HG03565 (cell line): ENCODE results near the gene ZBTB43.
"Not testable (repeated sequence)": the region's sequence is repeated elsewhere in the genome, so short reads cannot be mapped to it uniquely, and the experiment has no call there.

Source experiments
- ATAC-seq: cut with Tn5 transposase; IDR thresholded peaks from one replicate; pipeline ENCODE4 v1.9.1; 2021; ENCODE audit warnings: mild to moderate bottlenecking, moderate library complexity; ENCODE audit not compliant: unreplicated experiment

ZBTB43 gene

DNA sequence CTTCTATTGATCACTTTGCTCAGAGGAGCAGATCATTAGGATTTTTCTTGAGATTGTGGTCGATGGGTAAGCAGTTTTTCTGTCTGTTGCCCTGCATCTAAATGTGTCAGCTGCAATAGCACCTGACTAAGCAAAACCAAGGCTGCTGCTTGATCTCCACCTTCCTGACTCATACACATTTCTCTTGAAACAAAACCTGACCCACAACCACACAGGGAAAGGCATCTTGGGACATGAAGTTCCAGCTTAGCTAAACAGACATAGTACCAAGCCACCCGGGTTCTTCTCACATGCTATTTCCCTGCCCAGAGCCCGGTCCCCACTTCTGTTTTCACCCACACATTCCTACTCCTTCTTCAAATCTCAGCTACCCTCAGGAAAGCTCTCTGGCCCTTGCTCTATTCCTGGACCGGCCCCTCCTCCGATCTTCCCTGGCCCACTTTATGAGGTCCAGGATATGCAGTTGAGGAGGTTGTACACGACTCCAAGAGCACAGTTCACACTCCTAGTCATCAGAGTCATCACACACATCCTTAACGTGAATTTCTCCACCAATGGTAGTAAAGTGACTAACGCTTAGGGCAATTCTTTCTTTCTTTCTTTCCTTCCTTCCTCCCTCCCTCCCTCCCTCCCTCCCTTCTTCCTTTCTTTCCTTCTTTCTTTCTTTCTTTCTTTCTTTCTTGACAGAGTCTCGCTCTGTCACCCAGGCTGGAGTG, 16.0 kb upstream of the ZBTB43 start:
- no peak for ATAC-seq

DNA sequence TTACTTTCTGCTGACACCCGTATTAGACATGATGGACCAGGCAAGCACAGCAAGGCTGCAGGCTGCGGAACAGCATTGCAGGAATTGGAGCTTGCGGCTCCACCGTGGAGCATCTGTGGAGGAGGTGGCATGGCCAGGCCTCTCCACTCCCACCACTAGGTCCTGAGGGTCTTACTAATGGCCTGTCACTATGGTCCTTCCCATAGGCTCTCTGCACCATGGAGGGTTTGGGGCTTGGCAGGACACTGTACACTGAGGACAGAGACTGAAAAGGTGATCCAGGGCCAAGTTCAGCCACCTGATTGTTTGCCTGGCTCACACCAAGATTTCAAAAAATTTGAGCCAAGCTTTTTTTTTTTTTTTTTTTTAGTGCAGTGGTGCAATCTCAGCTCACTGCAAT, 14.3 kb upstream of the ZBTB43 start:
- ATAC-seq, result no peak

- no peak for ATAC-seq
Measured at GRCh38 chr9:126791406-126792230, 13.2 kb upstream of the ZBTB43 start.

DNA sequence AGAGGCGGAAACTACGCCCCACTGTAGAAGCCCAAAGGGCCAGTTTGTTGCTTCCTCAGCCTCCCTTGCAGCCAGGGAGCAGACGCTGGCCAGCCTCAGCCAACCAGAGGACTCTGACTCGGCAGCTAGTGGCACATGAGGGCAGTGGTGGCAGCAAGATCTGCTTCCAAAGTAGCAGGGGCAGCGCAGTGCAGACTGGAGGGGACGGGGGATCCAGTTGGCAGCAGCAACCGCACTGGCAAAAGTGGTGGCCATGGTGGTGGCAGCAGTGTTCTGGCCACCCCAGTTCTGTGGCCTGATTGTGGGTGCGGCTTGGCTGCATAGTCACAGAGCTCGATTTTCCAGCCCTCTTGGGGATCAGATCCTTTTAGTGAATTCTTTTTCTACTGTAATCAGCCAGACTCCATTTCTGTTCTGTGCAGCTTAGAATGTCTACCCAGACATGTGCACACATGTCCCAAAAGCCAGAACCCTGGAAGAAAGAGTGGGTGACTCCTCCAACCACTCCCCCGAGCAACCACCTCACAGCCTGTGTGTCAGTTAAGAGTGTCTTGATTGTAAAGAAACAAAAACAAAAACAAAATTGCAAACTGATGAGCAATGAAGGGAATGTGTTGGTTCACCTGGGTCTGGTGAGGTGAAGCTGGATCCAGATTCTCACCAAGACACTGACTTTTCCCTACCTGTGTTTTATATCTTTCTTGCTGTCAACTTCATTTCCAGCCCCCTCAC, 11.0 kb upstream of the ZBTB43 start:
- ATAC-seq, result no peak

- no peak for ATAC-seq
Measured at GRCh38 chr9:126794441-126794840, 10.4 kb upstream of the ZBTB43 start.

GRCh38 chr9:126796758-126797157, 8.1 kb upstream of the ZBTB43 start:
- no peak for ATAC-seq

GRCh38 chr9:126797903-126798302, 6.9 kb upstream of the ZBTB43 start:
- no peak for ATAC-seq

DNA sequence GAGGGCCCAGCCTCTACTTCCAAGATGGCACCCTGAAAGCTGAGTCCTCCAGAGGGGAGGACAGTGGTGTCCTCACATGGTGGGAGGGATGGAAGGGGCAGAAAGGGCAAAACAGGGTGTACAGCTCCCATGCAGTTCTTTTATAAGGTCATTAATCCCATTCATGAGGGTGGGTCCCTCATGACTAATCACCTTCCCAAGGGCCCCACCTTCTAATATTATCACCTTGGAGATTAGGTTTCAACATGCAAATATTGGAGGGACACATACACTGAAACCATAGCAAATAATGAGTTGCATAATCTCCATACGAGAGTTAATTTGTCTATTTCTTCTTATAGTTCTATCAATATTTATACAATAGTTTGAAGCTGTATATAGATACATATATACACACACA, 5.8 kb upstream of the ZBTB43 start:
- ATAC-seq, result no peak

GRCh38 chr9:126802318-126803059, 2.4 kb upstream of the ZBTB43 start:
- no peak for ATAC-seq

- no peak for ATAC-seq
Measured at GRCh38 chr9:126804198-126804695, 593 bp upstream of the ZBTB43 start.

GRCh38 chr9:126805554-126806262, 868 bp downstream of the ZBTB43 start:
- peak; percentile 65 for ATAC-seq

GRCh38 chr9:126806336-126806735, 1.5 kb downstream of the ZBTB43 start:
- no peak for ATAC-seq

DNA sequence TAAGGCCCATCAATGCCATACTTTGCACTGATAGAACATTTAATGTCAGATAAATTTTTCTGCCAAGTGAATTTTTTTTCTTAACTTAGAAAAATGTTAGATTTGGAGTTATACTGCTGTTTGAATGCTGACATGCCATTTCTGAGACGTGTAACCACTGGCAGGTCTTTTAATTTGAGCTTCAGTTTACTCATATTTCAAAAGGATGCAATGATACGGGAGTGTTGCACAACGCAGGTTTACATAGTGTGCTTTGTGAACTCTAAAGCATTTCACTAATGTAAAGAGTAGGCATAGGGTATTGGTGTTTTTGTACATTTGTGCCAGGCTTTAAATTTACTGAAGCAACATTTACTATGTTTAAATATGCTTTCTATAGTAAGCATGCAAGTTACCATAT, 4.2 kb downstream of the ZBTB43 start:
- ATAC-seq, result no peak

DNA sequence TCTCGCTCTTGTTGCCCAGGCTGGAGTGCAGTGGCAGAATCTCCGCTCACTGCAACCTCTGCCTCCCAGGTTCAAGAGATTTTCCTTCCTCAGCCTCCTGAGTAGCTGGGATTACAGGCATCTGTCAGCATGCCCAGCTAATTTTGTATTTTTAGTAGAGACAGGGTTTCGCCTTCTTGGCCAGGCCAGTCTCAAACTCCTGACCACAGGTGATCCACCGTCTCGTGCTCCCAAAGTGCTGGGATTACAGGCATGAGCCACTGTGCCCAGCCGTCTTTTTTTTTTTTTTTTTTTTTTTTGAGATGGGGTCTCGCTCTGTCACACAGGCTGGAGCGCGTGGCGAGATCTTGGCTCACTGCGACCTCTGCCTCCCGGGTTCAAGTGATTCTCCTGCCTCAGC, 5.4 kb downstream of the ZBTB43 start:
- not testable (repeated sequence) for ATAC-seq

DNA sequence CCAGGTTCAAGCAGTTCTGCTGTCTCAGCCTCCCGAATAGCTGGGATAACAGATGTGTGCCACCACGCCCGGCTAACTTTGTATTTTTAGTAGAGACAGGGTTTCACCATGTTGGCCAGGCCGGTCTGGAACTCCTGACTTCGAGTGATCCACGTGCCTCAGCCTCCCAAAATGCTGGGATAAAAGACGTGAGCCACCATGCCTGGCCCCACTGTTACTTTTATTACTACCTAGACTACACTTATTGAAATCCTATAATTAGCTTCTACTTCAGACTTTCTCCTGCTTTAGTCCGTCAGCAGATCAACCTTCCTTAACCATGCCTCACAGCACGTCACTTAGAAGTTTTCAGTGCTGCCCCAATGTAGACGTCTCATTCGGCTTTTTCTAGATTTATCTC, 8.2 kb downstream of the ZBTB43 start:
- no peak for ATAC-seq

DNA sequence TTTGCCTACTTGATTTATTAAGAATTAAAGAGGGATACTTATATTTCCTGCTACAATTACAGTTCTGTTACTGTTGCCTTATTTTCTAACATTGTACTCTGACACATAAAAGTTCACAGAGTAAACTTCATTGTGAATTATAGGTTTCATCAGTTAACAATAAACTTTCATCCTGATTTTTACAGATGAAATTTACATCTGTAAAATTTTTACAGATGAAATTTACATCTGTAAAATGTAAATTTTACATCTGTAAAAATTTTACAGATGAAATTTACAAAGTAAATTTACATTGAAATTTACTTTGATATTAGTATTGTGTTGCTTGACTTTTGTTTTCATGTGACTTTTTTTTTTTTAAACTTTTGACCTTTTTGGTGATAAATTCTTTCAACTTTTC, 9.3 kb downstream of the ZBTB43 start:
- ATAC-seq, result no peak

GRCh38 chr9:126817615-126818014, 12.8 kb downstream of the ZBTB43 start:
- not testable (repeated sequence) for ATAC-seq

DNA sequence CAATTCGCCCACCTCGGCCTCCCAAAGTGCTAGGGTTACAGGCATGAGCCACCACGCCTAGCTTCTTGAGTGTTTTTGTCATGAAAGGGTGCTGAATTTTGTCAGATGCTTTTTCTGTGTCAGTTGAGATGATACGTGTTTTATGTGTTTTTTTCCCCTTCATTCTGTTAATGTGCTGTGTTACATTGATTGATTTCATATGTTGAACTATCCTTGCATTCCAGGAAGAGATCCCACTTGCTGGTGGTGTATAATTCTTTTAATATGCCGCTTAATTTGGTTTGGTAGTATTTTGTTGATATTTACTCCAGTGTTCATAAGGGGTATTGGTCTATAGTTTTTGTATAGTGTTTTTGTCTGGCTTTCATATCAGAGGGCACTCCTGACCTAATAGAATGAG, 13.6 kb downstream of the ZBTB43 start:
- ATAC-seq, result no peak

DNA sequence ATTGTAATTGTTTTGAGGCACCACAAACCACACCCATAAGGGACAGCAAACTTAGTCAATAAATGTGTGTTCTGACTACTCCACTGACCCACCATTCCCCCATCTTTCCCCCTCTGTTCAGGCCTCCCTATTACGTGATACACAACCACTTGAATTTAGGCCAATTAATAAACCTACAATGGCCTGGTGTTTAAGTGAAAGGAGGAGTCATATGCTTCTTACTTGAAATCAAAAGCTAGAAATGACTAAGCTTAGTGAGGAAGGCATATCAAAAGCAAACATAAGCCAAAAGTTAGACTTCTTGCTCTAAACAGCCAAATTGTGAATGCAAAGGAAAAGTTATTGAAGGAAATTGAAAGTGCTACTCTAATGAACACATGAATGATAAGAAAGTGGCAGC, 14.6 kb downstream of the ZBTB43 start:
- no peak for ATAC-seq

DNA sequence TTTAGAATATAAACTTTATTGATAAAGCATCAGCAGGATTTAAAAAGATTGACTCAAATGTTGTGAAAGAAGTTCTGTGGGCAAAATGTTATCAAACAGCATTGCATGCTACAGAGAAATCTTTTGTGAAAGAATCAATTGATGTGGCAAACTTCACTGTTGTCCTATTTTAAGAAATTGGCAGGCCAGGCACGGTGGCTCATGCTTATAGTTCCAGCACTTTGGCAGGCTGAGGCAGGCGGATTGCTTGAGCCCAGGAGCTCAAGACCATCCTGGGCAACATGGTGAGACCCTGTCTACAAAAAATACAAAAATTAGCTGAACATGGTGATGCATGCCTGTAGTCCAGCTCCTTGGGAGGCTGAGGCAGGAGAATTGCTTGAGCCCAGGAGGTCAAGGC, 17.4 kb downstream of the ZBTB43 start:
- ATAC-seq, result no peak
